ENCODE data around the gene PIPOX.

DNA sequence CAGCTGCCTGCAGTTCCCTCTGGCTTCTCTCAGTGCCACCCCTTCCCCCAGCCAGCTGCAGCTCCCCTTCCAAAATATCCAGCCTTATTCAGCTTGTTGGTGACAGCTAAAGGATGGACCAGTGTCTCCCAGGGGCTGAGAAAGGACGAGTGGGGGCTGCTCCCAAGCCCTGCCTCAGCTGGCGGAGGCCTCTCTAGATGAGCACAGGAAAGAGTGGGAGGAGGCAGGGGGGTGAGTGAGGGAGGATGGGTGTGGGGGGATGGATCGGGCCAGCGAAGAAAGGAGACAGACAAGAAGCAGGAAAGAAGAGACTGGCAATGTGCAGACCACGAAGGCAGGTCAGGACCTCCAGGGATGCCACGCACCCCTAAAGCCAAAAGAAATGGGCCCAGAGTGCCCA is 17.5 kb downstream of the PIPOX start:
- no peak for TF ChIP-seq CTCF (IDR thresholded peaks at IDR 0.05; ENCODE audit: poor library complexity)
- no peak for TF ChIP-seq EZH2 (IDR thresholded peaks at IDR 0.05; ENCODE audit: borderline replicate concordance)
- no peak for TF ChIP-seq EZH2phosphoT487 (IDR thresholded peaks at IDR 0.05; ENCODE audit: low read depth, severe bottlenecking, unreplicated experiment)
